Measurements from ENCODE around the gene RSRC1.

GRCh38 chr3:158453004-158453403 lies 343.1 kb downstream of the RSRC1 start:
- no peak for TF ChIP-seq CTCF (IDR thresholded peaks at IDR 0.05)
- no peak for TF ChIP-seq POLR2A (IDR thresholded peaks at IDR 0.05)
